ENCODE data around the gene UGCG.

- TF ChIP-seq CTCF (IDR thresholded peaks at IDR 0.05) (no peak), ZFX (IDR thresholded peaks at IDR 0.05; ENCODE audit: borderline replicate concordance) (no peak)
Observed at GRCh38 chr9:111915425-111915758, 18.8 kb downstream of the UGCG start.
